IgD-negative memory B cell (primary cell): ENCODE measurements around the gene RBMS3. TPM values are rescaled to one million over a fixed set of nuclear protein-coding genes. Genes with fewer than 3 reads are reported as not detected.
"Not testable (repeated sequence)": the region's sequence is repeated elsewhere in the genome, so short reads cannot be mapped to it uniquely, and the experiment has no call there.

Experiments
- H3K27ac Mint-ChIP-seq, 3 donors: one replicate each; pipeline ENCODE4 v1.8.0; 2020 to 2022; ENCODE audit warnings: mild to moderate bottlenecking in 3 of 3, mixed read lengths in 3 of 3, moderate library complexity in 1 of 3
- H3K27me3 Mint-ChIP-seq: one replicate; pipeline ENCODE4 v1.8.0; 2021; ENCODE audit warnings: mixed read lengths
- H3K36me3 Mint-ChIP-seq: one replicate; pipeline ENCODE4 v1.8.0; 2020; ENCODE audit warnings: mild to moderate bottlenecking, mixed read lengths
- H3K4me1 Mint-ChIP-seq, 3 donors: one replicate each; pipeline ENCODE4 v1.8.0; 2020 to 2022; ENCODE audit warnings: mixed read lengths in 3 of 3, mild to moderate bottlenecking in 1 of 3
- H3K4me3 Mint-ChIP-seq, 4 donors: one replicate each; pipeline ENCODE4 v1.8.0; 2020 to 2022; ENCODE audit warnings: mild to moderate bottlenecking in 4 of 4, mixed read lengths in 4 of 4, moderate library complexity in 3 of 4
- H3K9me3 Mint-ChIP-seq, 3 donors: one replicate each; pipeline ENCODE4 v1.8.0; 2020 to 2021; ENCODE audit warnings: mixed read lengths in 3 of 3, mild to moderate bottlenecking in 1 of 3
- polyA plus RNA-seq: library from polyadenylated mRNA; unstranded; fragments of 300-500 nt; fragmentation: Illumina TruSeq; gene quantifications from one replicate; pipeline ENCODE4 v1.2.3, GENCODE V29; 2021

The RBMS3 gene
- polyA plus RNA-seq, 1 donor from 2014 or later, result not detected

- Mint-ChIP-seq H3K27me3 (no peaks in the 10 kb centered on the region), H3K4me1 (no peaks in the 10 kb centered on the region), H3K36me3 (no peaks in the 10 kb centered on the region), H3K9me3 (peaks cover 0 to 4% (median 2%) of the 10 kb centered on the region in 3 donors), H3K27ac (no peak overlapping the region), H3K4me3 (no peak overlapping the region)
Observed at GRCh38 chr3:29389362-29389761, 108.5 kb downstream of the RBMS3 start.

- H3K27me3 Mint-ChIP-seq, result no peaks in the 10 kb centered on the region
- H3K4me3 Mint-ChIP-seq, result no peak overlapping the region
- no peak overlapping the region for H3K27ac Mint-ChIP-seq
- H3K4me1 Mint-ChIP-seq, result no peaks in the 10 kb centered on the region
- no peaks in the 10 kb centered on the region for H3K36me3 Mint-ChIP-seq
- H3K9me3 Mint-ChIP-seq, result peaks cover 0 to 2% (median 0%) of the 10 kb centered on the region in 3 donors
Observed at GRCh38 chr3:29392625-29393388, 111.9 kb downstream of the RBMS3 start.

GRCh38 chr3:29393946-29394345 is 113.1 kb downstream of the RBMS3 start:
- H3K27ac Mint-ChIP-seq, H3K27me3 Mint-ChIP-seq, H3K36me3 Mint-ChIP-seq: not testable (repeated sequence)

GRCh38 chr3:29397406-29397805 is 116.5 kb downstream of the RBMS3 start:
- Mint-ChIP-seq H3K4me1 (no peaks in the 10 kb centered on the region), H3K9me3 (peaks cover 0 to 7% (median 3%) of the 10 kb centered on the region in 3 donors), H3K4me3 (no peak overlapping the region), H3K27ac (no peak overlapping the region), H3K36me3 (no peaks in the 10 kb centered on the region), H3K27me3 (no peaks in the 10 kb centered on the region)

More at GRCh38 chr3:29393946-29394345, 113.1 kb downstream of the RBMS3 start:
- H3K9me3 Mint-ChIP-seq, H3K4me1 Mint-ChIP-seq, H3K4me3 Mint-ChIP-seq: not testable (repeated sequence)

- no peaks in the 10 kb centered on the region for H3K27me3 Mint-ChIP-seq
- no peaks in the 10 kb centered on the region for H3K4me1 Mint-ChIP-seq
- H3K4me3 Mint-ChIP-seq, result no peak overlapping the region
- H3K9me3 Mint-ChIP-seq, result peaks cover 0 to 5% (median 3%) of the 10 kb centered on the region in 3 donors
- no peaks in the 10 kb centered on the region for H3K36me3 Mint-ChIP-seq
- no peak overlapping the region for H3K27ac Mint-ChIP-seq
Observed at GRCh38 chr3:29398787-29399186, 117.9 kb downstream of the RBMS3 start.

- no peaks in the 10 kb centered on the region for H3K36me3 Mint-ChIP-seq
- H3K9me3 Mint-ChIP-seq, result peaks cover 0 to 2% (median 2%) of the 10 kb centered on the region in 3 donors
- no peaks in the 10 kb centered on the region for H3K4me1 Mint-ChIP-seq
- no peaks in the 10 kb centered on the region for H3K27me3 Mint-ChIP-seq
- H3K27ac Mint-ChIP-seq, result no peak overlapping the region
- no peak overlapping the region for H3K4me3 Mint-ChIP-seq
Observed at GRCh38 chr3:29406291-29406832, 125.5 kb downstream of the RBMS3 start.

- Mint-ChIP-seq H3K4me1 (peaks cover 0 to 2% (median 0%) of the 10 kb centered on the region in 3 donors), H3K27ac (no peak overlapping the region), H3K27me3 (no peaks in the 10 kb centered on the region), H3K9me3 (peaks cover 0 to 2% (median 2%) of the 10 kb centered on the region in 3 donors), H3K4me3 (no peak overlapping the region), H3K36me3 (no peaks in the 10 kb centered on the region)
Observed at GRCh38 chr3:29408676-29409075, 127.8 kb downstream of the RBMS3 start.

- H3K4me1 Mint-ChIP-seq, result peaks cover 0 to 2% (median 0%) of the 10 kb centered on the region in 3 donors
- H3K36me3 Mint-ChIP-seq, result no peaks in the 10 kb centered on the region
- H3K9me3 Mint-ChIP-seq, result peaks cover 0 to 2% (median 2%) of the 10 kb centered on the region in 3 donors
- no peak overlapping the region for H3K27ac Mint-ChIP-seq
- no peaks in the 10 kb centered on the region for H3K27me3 Mint-ChIP-seq
- no peak overlapping the region for H3K4me3 Mint-ChIP-seq
Observed at GRCh38 chr3:29409409-29409808, 128.5 kb downstream of the RBMS3 start.

GRCh38 chr3:29410220-29410619 is 129.3 kb downstream of the RBMS3 start:
- peaks cover 0 to 2% (median 0%) of the 10 kb centered on the region in 3 donors for H3K4me1 Mint-ChIP-seq
- no peak overlapping the region for H3K27ac Mint-ChIP-seq
- peaks cover 0 to 2% (median 2%) of the 10 kb centered on the region in 3 donors for H3K9me3 Mint-ChIP-seq
- no peaks in the 10 kb centered on the region for H3K27me3 Mint-ChIP-seq
- no peak overlapping the region for H3K4me3 Mint-ChIP-seq
- no peaks in the 10 kb centered on the region for H3K36me3 Mint-ChIP-seq

- Mint-ChIP-seq H3K27ac (no peak overlapping the region), H3K4me1 (peaks cover 0 to 2% (median 0%) of the 10 kb centered on the region in 3 donors), H3K9me3 (peaks cover 0 to 2% (median 0%) of the 10 kb centered on the region in 3 donors), H3K4me3 (no peak overlapping the region), H3K27me3 (no peaks in the 10 kb centered on the region), H3K36me3 (no peaks in the 10 kb centered on the region)
Observed at GRCh38 chr3:29410660-29411405, 130.0 kb downstream of the RBMS3 start.

GRCh38 chr3:29412110-29412509 is 131.2 kb downstream of the RBMS3 start:
- Mint-ChIP-seq H3K27ac (no peak overlapping the region), H3K27me3 (no peaks in the 10 kb centered on the region), H3K4me1 (peaks cover 0 to 2% (median 0%) of the 10 kb centered on the region in 3 donors), H3K4me3 (no peak overlapping the region), H3K9me3 (no peaks in the 10 kb centered on the region), H3K36me3 (no peaks in the 10 kb centered on the region)

- Mint-ChIP-seq H3K4me3 (no peak overlapping the region), H3K27ac (no peak overlapping the region), H3K36me3 (no peaks in the 10 kb centered on the region), H3K9me3 (no peaks in the 10 kb centered on the region), H3K27me3 (no peaks in the 10 kb centered on the region), H3K4me1 (peaks cover 0 to 2% (median 0%) of the 10 kb centered on the region in 3 donors)
Observed at GRCh38 chr3:29414468-29415224, 133.8 kb downstream of the RBMS3 start.

GRCh38 chr3:29415482-29416223 is 134.8 kb downstream of the RBMS3 start:
- Mint-ChIP-seq H3K4me3 (no peak overlapping the region), H3K27me3 (no peaks in the 10 kb centered on the region), H3K36me3 (no peaks in the 10 kb centered on the region), H3K9me3 (peaks cover 0 to 2% (median 0%) of the 10 kb centered on the region in 3 donors), H3K27ac (no peak overlapping the region), H3K4me1 (peaks cover 0 to 2% (median 0%) of the 10 kb centered on the region in 3 donors)

GRCh38 chr3:29416514-29416913 is 135.6 kb downstream of the RBMS3 start:
- Mint-ChIP-seq H3K4me3 (no peak overlapping the region), H3K9me3 (peaks cover 0 to 2% (median 0%) of the 10 kb centered on the region in 3 donors), H3K27me3 (no peaks in the 10 kb centered on the region), H3K27ac (no peak overlapping the region), H3K36me3 (no peaks in the 10 kb centered on the region), H3K4me1 (peaks cover 0 to 2% (median 0%) of the 10 kb centered on the region in 3 donors)
